HL-60 (cell line): Measurements from ENCODE around the gene SETD7.

Experiments
- GABPA ChIP-seq: IDR thresholded peaks from 2 replicates; pipeline ENCODE4 v1.6.1; 2012; ENCODE audit warnings: low read depth
- POLR2AphosphoS5 ChIP-seq: IDR thresholded peaks from 2 replicates; pipeline ENCODE4 v1.6.1; 2012; ENCODE audit warnings: low read depth
- SPI1 ChIP-seq: IDR thresholded peaks from 2 replicates; pipeline ENCODE4 v1.6.1; 2012; ENCODE audit warnings: low read depth, mild to moderate bottlenecking, borderline replicate concordance
- TF ChIP-seq, protein P1 (sequence below): IDR thresholded peaks from 2 replicates; pipeline ENCODE4 v1.6.1; 2012; ENCODE audit warnings: low read depth; ENCODE audit not compliant: insufficient replicate concordance
- TF ChIP-seq, protein P2 (sequence below): IDR thresholded peaks from one replicate; pipeline ENCODE4 v1.5.1; 2011; ENCODE audit warnings: low read length, control low read depth, inconsistent platforms; ENCODE audit not compliant: insufficient read depth

DNA sequence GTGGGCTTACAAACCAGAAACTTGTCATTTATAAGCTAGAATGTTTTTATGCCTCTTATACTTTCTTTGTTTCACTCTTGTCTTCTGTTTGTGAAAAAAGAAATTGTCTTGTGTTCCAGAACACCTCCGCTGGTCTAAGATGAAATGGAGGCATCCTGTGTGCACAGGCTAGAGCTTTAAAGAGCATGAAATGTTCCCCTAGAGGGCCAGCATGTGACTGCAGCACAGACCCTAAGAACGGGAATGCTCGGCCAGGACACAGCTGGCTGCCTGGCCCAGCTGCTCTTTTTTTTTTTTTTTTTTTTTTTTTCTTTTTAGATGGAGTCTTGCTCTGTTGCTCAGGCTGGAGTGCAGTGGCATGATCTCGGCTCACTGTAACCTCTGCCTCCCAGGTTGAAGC lies 33.6 kb downstream of the SETD7 start:
- TF ChIP-seq, protein P1, sequence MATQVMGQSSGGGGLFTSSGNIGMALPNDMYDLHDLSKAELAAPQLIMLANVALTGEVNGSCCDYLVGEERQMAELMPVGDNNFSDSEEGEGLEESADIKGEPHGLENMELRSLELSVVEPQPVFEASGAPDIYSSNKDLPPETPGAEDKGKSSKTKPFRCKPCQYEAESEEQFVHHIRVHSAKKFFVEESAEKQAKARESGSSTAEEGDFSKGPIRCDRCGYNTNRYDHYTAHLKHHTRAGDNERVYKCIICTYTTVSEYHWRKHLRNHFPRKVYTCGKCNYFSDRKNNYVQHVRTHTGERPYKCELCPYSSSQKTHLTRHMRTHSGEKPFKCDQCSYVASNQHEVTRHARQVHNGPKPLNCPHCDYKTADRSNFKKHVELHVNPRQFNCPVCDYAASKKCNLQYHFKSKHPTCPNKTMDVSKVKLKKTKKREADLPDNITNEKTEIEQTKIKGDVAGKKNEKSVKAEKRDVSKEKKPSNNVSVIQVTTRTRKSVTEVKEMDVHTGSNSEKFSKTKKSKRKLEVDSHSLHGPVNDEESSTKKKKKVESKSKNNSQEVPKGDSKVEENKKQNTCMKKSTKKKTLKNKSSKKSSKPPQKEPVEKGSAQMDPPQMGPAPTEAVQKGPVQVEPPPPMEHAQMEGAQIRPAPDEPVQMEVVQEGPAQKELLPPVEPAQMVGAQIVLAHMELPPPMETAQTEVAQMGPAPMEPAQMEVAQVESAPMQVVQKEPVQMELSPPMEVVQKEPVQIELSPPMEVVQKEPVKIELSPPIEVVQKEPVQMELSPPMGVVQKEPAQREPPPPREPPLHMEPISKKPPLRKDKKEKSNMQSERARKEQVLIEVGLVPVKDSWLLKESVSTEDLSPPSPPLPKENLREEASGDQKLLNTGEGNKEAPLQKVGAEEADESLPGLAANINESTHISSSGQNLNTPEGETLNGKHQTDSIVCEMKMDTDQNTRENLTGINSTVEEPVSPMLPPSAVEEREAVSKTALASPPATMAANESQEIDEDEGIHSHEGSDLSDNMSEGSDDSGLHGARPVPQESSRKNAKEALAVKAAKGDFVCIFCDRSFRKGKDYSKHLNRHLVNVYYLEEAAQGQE, result no peak
- TF ChIP-seq, protein P2, sequence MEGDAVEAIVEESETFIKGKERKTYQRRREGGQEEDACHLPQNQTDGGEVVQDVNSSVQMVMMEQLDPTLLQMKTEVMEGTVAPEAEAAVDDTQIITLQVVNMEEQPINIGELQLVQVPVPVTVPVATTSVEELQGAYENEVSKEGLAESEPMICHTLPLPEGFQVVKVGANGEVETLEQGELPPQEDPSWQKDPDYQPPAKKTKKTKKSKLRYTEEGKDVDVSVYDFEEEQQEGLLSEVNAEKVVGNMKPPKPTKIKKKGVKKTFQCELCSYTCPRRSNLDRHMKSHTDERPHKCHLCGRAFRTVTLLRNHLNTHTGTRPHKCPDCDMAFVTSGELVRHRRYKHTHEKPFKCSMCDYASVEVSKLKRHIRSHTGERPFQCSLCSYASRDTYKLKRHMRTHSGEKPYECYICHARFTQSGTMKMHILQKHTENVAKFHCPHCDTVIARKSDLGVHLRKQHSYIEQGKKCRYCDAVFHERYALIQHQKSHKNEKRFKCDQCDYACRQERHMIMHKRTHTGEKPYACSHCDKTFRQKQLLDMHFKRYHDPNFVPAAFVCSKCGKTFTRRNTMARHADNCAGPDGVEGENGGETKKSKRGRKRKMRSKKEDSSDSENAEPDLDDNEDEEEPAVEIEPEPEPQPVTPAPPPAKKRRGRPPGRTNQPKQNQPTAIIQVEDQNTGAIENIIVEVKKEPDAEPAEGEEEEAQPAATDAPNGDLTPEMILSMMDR, result no peak
- TF ChIP-seq SPI1, result no peak
- no peak for TF ChIP-seq POLR2AphosphoS5
- TF ChIP-seq GABPA, result no peak
